ENCODE data around the gene DYRK1B.

The DYRK1B gene

GRCh38 chr19:39807846-39808364, 26.1 kb downstream of the DYRK1B start:
- TF ChIP-seq CTCF (IDR thresholded peaks at IDR 0.05; ENCODE audit: insufficient read depth, low read length, poor library complexity, severe bottlenecking), result no peak
- no peak for DNase-seq (ENCODE audit: extremely low read depth, insufficient read length)
- H3K4me3 ChIP-seq (replicated peaks; ENCODE audit: low read depth, low read length), result no peak overlapping the region

GRCh38 chr19:39805104-39805503, 28.9 kb downstream of the DYRK1B start:
- TF ChIP-seq CTCF (IDR thresholded peaks at IDR 0.05; ENCODE audit: insufficient read depth, low read length, poor library complexity, severe bottlenecking), result no peak

More at GRCh38 chr19:39807846-39808364, 26.1 kb downstream of the DYRK1B start:
- Histone ChIP-seq H3K27me3 (replicated peaks; ENCODE audit: control insufficient read depth, insufficient read depth, low read length) (no peaks in the 10 kb centered on the region), H3K36me3 (ENCODE audit: control insufficient read depth, insufficient read depth, low read length) (no peaks in the 10 kb centered on the region)

GRCh38 chr19:39802958-39803357, 31.0 kb downstream of the DYRK1B start:
- H3K27me3 ChIP-seq (replicated peaks; ENCODE audit: control insufficient read depth, insufficient read depth, low read length), result no peaks in the 10 kb centered on the region
- TF ChIP-seq CTCF (IDR thresholded peaks at IDR 0.05; ENCODE audit: insufficient read depth, low read length, poor library complexity, severe bottlenecking), result no peak
- H3K4me3 ChIP-seq (replicated peaks; ENCODE audit: low read depth, low read length), result no peak overlapping the region
- no peaks in the 10 kb centered on the region for H3K36me3 ChIP-seq (ENCODE audit: control insufficient read depth, insufficient read depth, low read length)
- DNase-seq (ENCODE audit: extremely low read depth, insufficient read length), result no peak

More at GRCh38 chr19:39805104-39805503, 28.9 kb downstream of the DYRK1B start:
- DNase-seq (ENCODE audit: extremely low read depth, insufficient read length), result no peak
- no peak overlapping the region for H3K4me3 ChIP-seq (replicated peaks; ENCODE audit: low read depth, low read length)
- no peaks in the 10 kb centered on the region for H3K36me3 ChIP-seq (ENCODE audit: control insufficient read depth, insufficient read depth, low read length)
- no peaks in the 10 kb centered on the region for H3K27me3 ChIP-seq (replicated peaks; ENCODE audit: control insufficient read depth, insufficient read depth, low read length)

GRCh38 chr19:39797083-39797482, 36.9 kb downstream of the DYRK1B start:
- no peak for DNase-seq (ENCODE audit: extremely low read depth, insufficient read length)
- H3K36me3 ChIP-seq (ENCODE audit: control insufficient read depth, insufficient read depth, low read length), result no peaks in the 10 kb centered on the region
- H3K27me3 ChIP-seq (replicated peaks; ENCODE audit: control insufficient read depth, insufficient read depth, low read length), result no peaks in the 10 kb centered on the region
- TF ChIP-seq CTCF (IDR thresholded peaks at IDR 0.05; ENCODE audit: insufficient read depth, low read length, poor library complexity, severe bottlenecking), result no peak
- no peak overlapping the region for H3K4me3 ChIP-seq (replicated peaks; ENCODE audit: low read depth, low read length)

GRCh38 chr19:39796000-39796498, 37.9 kb downstream of the DYRK1B start:
- H3K27me3 ChIP-seq (replicated peaks; ENCODE audit: control insufficient read depth, insufficient read depth, low read length), result no peaks in the 10 kb centered on the region
- H3K36me3 ChIP-seq (ENCODE audit: control insufficient read depth, insufficient read depth, low read length), result no peaks in the 10 kb centered on the region
- TF ChIP-seq CTCF (IDR thresholded peaks at IDR 0.05; ENCODE audit: insufficient read depth, low read length, poor library complexity, severe bottlenecking), result no peak
- no peak overlapping the region for H3K4me3 ChIP-seq (replicated peaks; ENCODE audit: low read depth, low read length)
- DNase-seq (ENCODE audit: extremely low read depth, insufficient read length), result no peak

- Histone ChIP-seq H3K27me3 (replicated peaks; ENCODE audit: control insufficient read depth, insufficient read depth, low read length) (no peaks in the 10 kb centered on the region), H3K36me3 (ENCODE audit: control insufficient read depth, insufficient read depth, low read length) (no peaks in the 10 kb centered on the region), H3K4me3 (replicated peaks; ENCODE audit: low read depth, low read length) (no peak overlapping the region)
- no peak for TF ChIP-seq CTCF (IDR thresholded peaks at IDR 0.05; ENCODE audit: insufficient read depth, low read length, poor library complexity, severe bottlenecking)
- DNase-seq (ENCODE audit: extremely low read depth, insufficient read length), result peak; percentile 40
Observed at GRCh38 chr19:39795001-39795400, 39.0 kb downstream of the DYRK1B start.

All from GM06990 (cell line).